Measurements from ENCODE around the gene NR2E1. TPM values are rescaled to one million over a fixed set of nuclear protein-coding genes. Genes with fewer than 3 reads are reported as not detected.

NR2E1 gene
- total RNA-seq, 2 experiments from 2014 or later, result not detected

DNA sequence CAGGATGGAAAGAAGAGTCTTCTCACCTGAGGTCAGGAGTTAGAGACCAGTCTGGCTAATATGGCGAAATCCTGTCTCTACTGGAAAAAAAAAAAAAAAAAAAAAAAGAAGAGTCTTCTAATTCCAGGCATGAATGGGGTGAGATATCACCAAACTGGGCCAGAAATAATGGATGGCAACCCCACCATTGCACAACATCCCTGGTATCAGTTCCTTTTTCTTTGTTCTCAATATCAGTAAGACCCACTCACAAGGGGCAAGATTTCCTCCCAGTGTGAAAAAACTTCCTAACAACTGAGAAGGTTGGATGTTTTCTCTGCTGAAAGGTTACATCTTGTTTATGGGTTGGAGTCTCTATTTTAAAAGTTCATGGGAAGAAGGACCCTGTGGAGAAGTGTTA is 23.6 kb upstream of the NR2E1 start:
- ChIA-PET CTCF (no interaction called here), POLR2A (no interaction called here)

DNA sequence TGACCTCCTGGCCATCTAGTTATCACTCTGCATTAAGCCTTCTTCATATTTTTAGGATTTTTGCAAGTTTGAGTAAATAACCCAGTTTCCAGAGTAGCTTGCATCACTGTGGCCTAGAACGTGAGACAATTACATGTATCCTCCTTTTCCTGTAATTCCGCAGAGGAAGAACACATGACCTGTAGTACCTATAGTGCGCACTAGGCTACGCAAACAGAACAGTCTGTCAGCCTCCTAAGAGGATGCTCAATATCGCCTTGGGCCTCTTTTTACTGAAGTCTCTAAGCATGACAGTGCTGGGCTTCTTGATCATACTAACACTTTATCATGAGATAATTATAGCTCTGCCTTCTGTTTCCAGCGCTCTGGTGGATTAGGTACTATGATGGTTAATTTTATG is 20.2 kb upstream of the NR2E1 start:
- CTCF ChIA-PET, result no interaction called here
- POLR2A ChIA-PET, result no interaction called here

DNA sequence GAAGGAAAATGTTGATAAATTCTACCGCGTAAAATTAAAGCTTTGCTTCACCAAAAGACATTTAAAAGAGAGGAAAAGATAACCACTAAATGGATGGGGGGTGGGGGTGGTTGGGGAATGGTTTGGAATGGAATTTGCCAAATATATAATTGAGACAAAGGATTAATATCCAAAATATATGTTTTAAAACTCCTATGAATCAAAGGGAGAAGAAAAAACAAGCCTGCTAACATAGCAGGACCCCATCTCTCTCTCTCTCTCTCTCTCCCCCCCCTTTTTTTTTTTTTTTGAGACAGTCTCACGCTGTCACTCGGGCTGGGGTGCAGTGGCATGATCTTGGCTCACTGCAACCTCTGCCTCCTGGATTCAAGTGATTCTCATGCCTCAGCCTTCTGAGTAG is 13.4 kb upstream of the NR2E1 start:
- CTCF ChIA-PET, result no interaction called here
- POLR2A ChIA-PET, result no interaction called here

DNA sequence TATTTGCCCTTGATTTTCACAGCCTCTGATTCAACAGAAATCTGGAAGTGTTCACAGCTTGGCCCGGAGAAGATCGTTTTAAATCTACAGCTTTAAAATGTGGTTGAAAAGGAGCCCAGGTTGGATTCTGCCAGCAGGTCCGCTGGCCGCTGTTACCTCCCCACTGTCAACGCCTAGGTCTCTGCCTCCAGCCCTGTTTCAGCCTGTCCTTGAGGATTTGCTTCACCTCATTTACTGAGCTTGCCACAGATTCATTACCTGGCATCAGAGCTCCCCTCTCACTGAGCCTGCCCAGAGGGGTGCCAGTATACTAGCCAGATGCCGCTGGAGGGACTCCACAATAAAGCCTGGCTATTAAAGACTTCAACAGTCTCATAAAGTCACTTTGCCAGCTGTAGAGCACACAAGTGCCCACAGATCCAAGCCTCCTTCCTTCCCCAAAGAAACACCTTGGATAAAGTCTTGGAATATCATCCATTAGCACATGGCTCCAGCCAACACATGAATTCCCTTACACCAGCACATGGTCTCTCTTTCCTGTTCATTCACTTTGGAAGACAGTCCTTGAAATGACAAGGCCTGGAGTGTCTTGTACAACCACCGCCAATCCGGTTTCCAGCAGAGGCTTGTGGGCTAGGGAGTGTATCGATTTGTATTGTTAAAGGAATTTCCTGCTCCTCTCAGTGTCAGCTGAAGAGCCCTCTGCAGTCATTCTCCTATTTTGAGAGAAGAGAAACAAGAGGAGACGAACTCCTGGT is 9.5 kb upstream of the NR2E1 start:
- POLR2A ChIA-PET, result no interaction called here

DNA sequence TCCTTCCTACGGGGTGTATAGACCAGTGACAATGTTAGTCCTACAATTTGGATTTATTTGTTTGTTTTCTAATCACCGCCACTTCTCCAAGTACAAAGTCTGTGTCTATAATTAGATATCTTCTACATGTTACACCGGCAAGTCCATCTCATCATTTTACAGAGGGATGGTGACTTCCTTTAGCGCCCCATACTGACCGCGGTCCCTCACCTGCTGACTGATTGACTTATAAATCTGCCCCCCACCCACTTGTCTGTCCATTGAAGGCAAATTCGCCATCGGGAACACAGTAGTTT is 8.9 kb upstream of the NR2E1 start:
- CTCF ChIA-PET, result no interaction called here
- POLR2A ChIA-PET, result no interaction called here

More for the DNA sequence above, 9.5 kb upstream of the NR2E1 start:
- CTCF ChIA-PET, result no interaction called here

DNA sequence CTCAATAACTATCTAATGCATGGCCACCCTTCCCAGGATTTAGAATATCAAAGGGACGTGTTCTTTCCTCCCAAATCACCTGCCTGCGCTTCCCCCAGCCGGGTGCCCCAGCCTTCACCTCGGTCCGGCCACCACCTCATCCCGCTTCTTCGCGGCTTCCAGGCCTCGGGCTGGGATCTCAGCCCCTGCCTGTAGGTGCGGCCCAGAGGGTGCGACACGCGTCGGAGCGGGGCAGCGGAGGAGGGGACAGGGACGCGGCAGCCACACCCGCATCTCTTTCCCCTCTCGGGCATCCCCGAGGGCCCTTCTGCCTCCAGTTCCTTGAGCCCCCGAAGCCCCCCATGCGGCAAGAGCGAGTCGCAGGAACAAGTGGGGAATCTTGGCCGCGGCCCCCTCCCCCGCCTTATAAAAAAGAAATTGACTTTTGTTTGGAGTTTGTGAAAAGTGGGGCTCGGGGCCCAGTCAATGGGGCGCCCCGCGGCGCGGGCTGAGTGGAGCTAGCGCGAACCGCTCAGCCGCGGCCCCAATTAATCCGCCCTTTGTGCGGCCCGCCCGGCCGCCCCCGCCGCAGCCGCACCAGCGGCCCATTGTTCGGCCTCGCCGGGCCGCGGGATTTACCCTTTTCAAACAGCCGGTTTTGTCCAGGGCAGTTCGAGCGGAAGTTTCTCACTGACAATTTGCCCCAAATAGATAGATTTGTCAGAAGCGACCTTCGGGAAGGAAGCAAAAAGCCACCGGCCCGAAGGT is 8.4 kb upstream of the NR2E1 start:
- ChIA-PET CTCF (no interaction called here), POLR2A (no interaction called here)

DNA sequence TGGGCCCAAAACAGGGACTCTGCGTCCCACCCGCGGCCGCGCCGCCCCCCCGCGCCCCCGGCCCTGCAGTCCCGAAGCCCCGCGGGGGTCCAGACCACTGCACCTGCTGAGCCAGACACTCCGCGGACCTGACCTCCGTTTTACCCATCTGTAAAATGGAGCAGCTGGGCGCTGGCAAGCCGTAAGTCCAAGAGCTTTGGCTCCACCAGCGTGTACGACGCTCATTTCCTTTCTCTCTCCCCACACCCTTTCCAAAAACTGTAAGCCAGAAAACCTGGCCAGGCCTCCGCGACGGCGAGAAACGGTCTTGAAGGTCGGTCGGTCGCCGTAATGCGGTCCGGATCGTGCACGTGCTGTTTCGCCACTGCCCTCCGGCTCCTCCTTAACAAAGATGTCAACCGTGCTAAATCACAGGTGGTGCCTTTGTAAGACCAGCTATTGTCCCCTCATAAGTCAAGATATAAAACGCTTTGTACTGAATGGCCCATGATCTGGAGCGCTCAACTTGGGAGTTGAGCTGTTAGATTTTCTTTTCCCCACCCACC is 7.8 kb upstream of the NR2E1 start:
- POLR2A ChIA-PET, result no interaction called here
- CTCF ChIA-PET, result no interaction called here

DNA sequence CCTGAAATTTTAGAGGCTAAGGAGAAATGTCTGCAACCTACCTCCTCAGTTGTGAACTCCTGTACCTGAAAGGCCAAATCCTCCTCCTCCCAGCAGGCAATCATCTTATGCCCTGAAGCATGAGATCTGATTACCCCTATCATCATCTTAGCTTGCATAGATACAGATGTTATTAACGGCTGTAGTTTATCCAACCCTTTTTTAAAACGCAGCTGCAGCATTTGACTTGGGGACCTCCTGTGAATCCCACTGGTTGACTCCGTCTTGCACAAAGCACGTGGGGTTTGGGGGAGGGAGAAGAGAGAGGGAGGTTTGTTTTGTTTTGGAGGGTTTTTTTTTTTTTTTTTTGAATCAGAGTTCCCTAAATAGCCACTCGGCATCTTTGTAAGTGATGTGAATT is 5.8 kb upstream of the NR2E1 start:
- CTCF ChIA-PET, result interaction anchor here (0.7 kb wide), 1 partner anchor 334 kb away, joined by 3 read pairs; no protein-coding TSS in a partner anchor
- POLR2A ChIA-PET, result no interaction called here

DNA sequence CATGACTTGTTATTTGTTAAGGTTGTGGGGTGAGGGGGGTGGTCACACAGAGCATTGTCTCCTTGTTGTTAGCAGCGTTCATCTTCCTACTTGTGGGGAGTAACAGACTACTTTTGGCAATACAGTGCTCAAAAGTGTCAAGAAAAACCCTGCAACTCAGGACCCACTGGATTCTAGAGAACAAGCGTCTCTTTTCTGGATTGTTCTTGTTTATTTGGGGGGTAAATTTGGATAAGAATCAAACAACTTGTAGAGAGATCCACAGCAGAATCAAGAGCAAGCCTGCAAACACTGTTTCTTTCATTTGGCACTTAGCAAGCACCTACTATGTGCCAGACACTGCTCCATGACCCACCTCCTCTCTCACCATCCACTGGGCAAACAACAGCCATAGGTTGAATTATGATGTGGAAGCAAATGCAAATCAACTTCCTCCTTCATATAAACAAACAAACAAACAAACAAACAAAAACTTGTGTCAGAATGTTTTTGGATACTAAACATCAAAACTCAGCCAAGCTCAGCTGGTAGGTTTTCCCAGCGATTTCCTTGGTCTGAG is 4.0 kb upstream of the NR2E1 start:
- ChIA-PET POLR2A (no interaction called here), CTCF (interaction anchor here (1.4 kb wide), 1 partner anchor 47 kb away, joined by 3 read pairs; no protein-coding TSS in a partner anchor)

DNA sequence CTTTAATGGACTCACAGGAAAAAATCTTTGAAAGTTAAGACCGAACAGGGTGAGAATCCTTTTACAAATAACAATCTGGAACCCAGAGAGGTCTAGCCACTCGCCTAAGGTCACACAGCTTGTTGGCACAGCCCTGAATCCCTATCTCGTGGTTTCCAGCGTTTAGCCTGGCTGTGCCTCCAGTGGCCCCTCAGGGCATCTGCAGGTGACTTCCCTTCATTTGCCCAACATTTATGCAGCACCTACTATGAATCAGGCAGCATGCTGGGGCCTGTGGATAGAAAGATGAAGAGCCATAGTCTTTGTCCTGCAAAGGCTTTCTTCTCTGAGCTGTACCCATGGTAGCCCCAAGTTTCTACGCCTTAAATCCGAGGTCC is 2.6 kb upstream of the NR2E1 start:
- CTCF ChIA-PET, result interaction anchor here (1.4 kb wide), 1 partner anchor 49 kb away, joined by 3 read pairs; no protein-coding TSS in a partner anchor
- POLR2A ChIA-PET, result no interaction called here

DNA sequence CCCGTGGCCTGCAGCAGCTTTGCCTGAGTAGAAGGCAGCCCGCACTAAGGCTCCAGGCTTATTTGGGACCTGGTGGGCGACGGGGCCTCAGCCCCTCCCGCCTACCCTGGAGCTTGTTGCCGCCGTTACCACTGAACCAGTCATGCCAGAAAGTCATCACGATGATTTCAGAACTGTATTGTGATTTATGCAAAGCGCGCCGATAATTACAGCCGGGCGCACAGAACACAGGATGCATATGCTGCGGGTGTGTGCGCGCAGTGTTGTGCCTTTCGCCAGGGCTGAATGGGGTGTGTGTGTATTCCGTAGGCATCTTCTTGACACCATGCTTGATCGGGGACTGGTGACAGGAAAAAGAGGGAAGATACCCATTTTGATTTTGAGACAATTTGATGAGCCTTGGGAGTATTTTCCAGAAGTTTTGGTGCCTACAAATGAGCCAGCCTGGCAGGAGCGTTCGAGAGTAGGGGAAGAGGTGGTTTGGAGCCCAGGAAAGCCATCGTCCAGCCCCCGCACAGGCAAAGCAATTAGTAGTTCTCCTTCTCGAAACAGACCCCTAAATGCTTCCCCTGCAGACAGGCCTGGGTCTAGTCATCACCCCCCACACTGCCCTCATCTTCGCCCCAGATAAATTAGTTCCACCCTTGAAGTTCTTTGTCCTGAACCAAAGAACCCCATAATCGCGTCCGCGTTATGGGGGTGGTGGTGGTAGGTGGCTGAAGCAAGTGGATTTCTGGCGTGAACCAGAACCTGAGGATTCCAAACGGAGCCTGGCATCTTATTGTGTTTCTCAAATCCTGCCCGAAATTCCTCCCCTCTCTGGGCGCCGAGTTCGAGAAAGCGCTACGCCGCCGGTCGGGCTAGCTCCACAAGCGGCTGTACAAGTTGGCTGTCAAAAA is 1.9 kb upstream of the NR2E1 start:
- POLR2A ChIA-PET, result no interaction called here
- CTCF ChIA-PET, result interaction anchor here (1.7 kb wide), 1 partner anchor 328 kb away, joined by 4 read pairs; no protein-coding TSS in a partner anchor

DNA sequence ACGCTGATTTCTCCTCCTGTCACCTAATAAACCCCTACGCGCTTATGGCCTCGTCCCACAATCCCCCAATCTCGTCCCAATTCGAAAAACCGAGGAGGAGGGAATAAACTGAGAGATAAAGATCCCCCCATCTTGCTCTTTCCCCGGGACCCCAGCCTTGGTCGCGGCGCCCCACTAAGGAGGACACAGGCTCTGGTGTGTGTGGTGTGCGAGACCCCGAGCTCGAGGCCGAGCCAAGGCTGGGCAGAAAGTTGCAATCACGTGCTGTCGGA is 1.3 kb upstream of the NR2E1 start:
- POLR2A ChIA-PET, result no interaction called here

DNA sequence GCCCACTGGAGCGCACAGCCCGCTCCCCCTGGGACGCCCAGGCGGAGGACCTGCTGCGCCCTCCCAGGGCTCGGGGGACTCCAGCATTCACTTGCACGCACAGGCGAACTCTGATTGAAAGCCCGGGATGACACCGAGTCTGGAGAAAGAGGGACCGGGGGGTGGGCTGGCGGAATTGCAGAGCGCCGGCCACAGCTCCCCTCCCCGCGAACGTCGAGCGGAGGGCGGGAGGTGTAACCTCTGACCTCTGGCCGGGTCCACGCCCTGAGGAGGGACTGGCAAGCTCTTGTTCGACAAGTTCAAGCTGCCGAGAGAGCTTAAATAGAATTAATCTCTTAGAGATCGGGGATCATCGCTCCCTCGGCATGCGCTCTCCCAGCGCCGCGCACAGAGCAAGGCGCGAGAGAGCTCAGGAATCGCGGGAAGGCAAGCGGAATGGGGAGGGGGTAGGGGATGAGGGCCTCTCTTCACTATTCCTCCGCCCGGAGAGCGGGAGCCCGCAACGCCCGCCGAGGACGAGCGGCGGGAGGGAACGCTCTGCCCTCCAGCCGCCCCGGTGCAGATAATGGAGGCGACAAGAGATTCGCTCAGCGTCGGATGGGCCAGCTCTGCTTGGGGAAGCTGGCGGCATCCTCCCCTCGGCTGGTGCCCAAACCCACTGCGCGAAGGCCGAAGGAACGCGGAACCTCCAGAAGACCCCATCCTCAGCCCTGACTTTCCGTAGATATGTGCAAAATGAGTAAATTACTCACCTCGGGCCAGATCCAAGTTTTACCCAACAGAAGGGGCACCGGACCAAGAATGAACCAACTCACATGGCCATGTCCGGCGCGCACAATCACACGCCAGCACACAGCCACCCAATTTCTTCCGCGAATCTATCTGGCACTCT is 761 bp upstream of the NR2E1 start:
- ChIA-PET CTCF (interaction anchor here (1.7 to 1.8 kb wide), 2 partner anchors 50 to 327 kb away, joined by 4 read pairs; no protein-coding TSS in a partner anchor), POLR2A (no interaction called here)

More for the DNA sequence above, 1.3 kb upstream of the NR2E1 start:
- CTCF ChIA-PET, result interaction anchor here (1.7 kb wide), 1 partner anchor 328 kb away, joined by 4 read pairs; no protein-coding TSS in a partner anchor

DNA sequence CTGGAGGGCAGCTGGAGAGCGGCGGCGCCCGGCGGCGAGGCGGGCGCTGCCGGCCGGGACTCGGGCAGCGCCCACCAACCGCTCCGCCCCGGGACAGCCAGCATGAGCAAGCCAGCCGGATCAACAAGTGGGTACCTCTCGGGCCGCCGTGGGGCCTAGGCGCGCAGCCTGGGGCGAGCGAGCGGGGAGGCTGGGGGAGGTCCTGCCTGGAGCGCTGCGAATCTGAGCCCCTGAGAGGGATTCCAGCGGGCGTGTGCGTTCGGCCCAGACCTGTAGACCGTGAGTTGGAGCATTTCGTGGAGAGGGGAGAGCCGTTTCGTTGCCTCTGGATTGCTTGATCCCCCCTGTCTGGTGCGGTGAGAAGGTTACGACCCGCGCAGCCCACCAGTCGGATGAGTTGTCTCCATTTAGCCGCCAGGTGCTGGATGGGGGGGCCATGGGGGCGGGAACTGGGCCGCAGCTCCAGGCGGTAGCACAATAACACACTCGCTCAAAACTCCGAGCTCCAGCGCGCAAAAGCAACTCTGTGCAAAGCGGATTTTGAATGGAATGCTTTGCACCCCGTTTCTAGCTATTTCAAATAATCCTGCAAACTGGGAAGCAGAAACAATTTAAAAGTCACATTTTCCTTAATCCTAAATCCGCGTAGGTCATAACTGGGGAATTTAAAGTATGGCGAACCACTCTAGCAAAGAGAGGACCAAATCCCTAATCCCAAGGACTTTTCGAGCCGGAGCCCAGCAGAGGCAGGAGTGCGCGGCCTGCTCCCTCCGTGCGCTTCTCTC is 1.0 kb downstream of the NR2E1 start:
- ChIA-PET CTCF (interaction anchor here (1.8 kb wide), 1 partner anchor 52 kb away, joined by 4 read pairs; no protein-coding TSS in a partner anchor), POLR2A (no interaction called here)

DNA sequence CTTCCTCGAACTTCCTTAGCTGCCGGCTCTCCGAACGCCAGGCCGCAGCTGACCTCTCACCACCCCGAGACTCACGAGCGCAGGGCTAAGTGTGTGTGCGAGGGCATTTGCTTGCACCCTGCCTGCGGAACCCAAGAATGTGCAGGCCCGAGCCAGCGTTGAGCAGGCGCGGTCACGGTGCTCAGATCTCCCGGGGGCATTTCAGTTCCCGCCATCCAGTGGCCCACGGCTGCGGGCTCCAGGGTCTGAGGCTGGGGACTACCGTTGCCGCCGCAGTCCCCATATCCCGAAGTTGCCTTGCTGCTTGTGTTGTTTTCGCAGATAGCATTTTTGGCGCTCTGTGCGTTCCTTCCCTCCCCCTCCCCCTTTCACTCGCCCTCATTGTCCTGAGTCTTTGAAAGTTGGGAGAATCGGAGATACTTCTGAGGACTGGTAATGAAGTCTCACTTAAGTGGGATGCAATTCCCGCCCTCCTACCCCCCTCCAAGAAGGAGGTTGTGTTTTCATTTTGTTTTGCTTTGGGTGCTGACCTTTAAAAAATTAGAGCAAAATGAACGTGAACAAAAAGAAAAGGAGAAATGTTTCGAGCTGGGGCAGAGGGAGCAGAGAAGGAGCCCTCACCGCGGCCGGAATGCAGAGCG is 1.7 kb downstream of the NR2E1 start:
- ChIA-PET POLR2A (no interaction called here), CTCF (interaction anchor here (1.6 kb wide), 1 partner anchor 50 kb away, joined by 3 read pairs; no protein-coding TSS in a partner anchor)

DNA sequence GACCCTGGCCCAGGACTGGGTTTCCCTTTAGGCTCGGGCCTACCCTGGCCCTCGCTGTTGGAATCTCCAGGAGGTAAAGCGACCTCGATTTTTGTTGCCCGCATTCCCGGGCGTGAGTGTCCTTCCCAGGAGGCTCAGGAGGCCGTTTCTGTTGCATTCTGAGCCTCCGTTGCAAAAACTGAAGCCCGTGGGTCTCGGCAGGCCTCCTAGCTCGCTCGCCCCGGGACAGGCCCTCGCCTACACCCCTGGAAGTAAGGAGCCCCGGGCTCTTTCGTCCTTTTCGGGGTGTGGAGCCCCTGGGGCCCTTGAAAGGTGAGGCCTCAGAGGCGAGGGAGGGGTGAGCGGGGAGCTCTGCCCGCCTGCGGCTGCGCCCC is 2.3 kb downstream of the NR2E1 start:
- CTCF ChIA-PET, result interaction anchor here (0.9 to 1.6 kb wide), 3 partner anchors 38 to 53 kb away, joined by 3 to 5 read pairs (median 3); no protein-coding TSS in a partner anchor

More for the DNA sequence above, 2.3 kb downstream of the NR2E1 start:
- POLR2A ChIA-PET, result interaction anchor here (0.7 kb wide), 1 partner anchor 34 kb away, joined by 3 read pairs; no protein-coding TSS in a partner anchor

Measured in activated CD8-positive, alpha-beta memory T cell treated with anti-CD3 and anti-CD28 coated beads for 36 hours (primary cell).